ENCODE results near the gene AQP2. TPM values are rescaled to one million over a fixed set of nuclear protein-coding genes. Genes with fewer than 3 reads are reported as not detected.

Gene AQP2
- total RNA-seq, 2 experiments from 2014 or later = not detected

DNA sequence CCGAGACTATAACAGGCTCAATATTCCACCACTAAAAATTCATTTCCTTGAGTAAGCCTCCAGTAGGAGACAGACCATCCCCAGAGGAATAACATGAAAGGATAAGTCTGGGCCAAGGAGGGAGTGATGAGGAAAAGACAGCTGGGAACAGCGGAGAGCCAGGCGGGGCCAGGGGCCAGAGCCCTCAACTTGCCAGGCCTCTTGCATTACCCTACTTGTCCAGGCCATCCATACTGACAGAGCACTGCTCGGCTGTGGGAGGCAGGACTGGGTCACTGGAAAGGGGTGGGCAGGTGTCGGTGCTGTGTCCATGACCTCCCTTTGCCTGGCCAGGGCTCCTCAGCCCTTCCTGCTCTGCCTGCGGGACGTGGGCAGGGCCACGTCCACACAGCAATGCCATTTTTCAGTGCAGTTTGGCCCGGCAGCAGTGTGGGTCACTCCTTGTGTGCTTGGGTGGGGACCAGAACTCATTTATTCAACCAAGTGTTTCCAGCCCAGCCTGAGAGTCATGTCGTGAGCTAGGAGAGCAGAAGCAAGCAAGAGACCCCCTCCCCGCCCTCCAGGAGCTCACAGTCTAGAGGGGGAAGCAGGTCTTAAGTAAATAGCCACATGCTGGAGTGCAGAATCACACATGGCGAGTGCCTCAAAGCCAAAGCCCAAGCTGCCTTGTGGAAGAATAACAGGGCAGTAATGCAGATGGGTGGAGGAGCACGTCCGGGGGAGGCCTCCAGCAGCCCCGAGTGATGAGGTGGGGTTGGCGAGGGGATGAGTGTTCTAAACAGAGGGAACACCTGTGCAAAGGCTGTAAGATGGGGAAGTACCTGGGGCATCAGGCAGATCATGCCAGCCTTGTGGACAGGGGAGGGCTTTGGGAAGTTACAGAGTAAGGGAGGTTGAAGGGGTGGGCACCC, 37.9 kb upstream of the AQP2 start:
- DNase-seq = no peak
- H3K4me1 Mint-ChIP-seq (ENCODE audit: low read depth) = no peaks in the 10 kb centered on the region

GRCh38 chr12:49916129-49916919, 34.2 kb upstream of the AQP2 start:
- Mint-ChIP-seq H3K4me3 (no peak overlapping the region), H3K36me3 (ENCODE audit: low read depth) (no peaks in the 10 kb centered on the region), H3K27me3 (peaks cover 3% of the 10 kb centered on the region), H3K27ac (no peak overlapping the region), H3K4me1 (ENCODE audit: low read depth) (no peaks in the 10 kb centered on the region), H3K9me3 (no peaks in the 10 kb centered on the region)
- ChIA-PET CTCF (interaction anchor here (0.7 to 2.2 kb wide), 4 partner anchors 29 to 51 kb away, joined by 3 to 8 read pairs (median 6); no protein-coding TSS in a partner anchor), POLR2A (no interaction called here)
- intact Hi-C loops (cut with micrococcal nuclease) = no loop called here
- DNase-seq = no peak
- ATAC-seq = no peak
- TF ChIP-seq, protein P1, sequence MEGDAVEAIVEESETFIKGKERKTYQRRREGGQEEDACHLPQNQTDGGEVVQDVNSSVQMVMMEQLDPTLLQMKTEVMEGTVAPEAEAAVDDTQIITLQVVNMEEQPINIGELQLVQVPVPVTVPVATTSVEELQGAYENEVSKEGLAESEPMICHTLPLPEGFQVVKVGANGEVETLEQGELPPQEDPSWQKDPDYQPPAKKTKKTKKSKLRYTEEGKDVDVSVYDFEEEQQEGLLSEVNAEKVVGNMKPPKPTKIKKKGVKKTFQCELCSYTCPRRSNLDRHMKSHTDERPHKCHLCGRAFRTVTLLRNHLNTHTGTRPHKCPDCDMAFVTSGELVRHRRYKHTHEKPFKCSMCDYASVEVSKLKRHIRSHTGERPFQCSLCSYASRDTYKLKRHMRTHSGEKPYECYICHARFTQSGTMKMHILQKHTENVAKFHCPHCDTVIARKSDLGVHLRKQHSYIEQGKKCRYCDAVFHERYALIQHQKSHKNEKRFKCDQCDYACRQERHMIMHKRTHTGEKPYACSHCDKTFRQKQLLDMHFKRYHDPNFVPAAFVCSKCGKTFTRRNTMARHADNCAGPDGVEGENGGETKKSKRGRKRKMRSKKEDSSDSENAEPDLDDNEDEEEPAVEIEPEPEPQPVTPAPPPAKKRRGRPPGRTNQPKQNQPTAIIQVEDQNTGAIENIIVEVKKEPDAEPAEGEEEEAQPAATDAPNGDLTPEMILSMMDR (IDR thresholded peaks at IDR 0.05) = no peak

More for the DNA sequence above, 37.9 kb upstream of the AQP2 start:
- ChIA-PET POLR2A (no interaction called here), CTCF (interaction anchor here (1.1 to 1.8 kb wide), 2 partner anchors 33 to 55 kb away, joined by 3 to 7 read pairs; no protein-coding TSS in a partner anchor)
- Mint-ChIP-seq H3K27ac (no peak overlapping the region), H3K4me3 (no peak overlapping the region), H3K27me3 (peaks cover 3% of the 10 kb centered on the region), H3K9me3 (no peaks in the 10 kb centered on the region), H3K36me3 (ENCODE audit: low read depth) (no peaks in the 10 kb centered on the region)
- intact Hi-C loops (cut with micrococcal nuclease) = no loop called here
- TF ChIP-seq, protein P1 (IDR thresholded peaks at IDR 0.05) = no peak
- ATAC-seq = no peak

DNA sequence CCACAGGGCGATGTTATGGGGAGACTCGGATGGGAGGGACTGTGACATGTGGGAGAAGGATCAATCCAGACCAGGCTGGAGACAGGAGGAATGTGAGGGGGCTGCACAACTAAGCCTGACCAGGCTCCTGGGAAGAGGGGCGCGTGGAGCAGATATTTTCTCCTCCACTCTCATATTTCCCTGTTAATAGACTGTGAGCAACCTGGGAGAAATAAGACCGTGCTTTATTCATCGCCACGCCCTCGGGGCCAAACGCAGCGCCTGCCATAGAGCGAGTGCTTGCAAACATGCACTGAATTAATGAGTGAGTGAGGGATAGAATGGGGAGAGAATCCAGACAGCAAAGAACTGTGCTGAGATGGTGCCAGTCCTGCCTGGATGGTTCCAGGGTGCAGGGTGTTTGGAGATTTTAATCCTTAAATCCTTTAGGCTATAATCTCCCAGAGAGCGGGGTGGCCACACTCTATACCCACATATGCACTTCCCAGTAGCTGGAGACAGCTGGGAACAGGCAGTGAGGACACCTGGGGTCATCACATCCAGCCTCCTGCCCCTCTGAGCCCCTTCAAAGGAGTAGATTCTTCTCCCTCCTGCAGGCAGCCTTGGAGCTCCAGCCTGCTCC, 33.3 kb upstream of the AQP2 start:
- no peak for ATAC-seq
- Mint-ChIP-seq H3K4me1 (ENCODE audit: low read depth) (no peaks in the 10 kb centered on the region), H3K27me3 (peaks cover 3% of the 10 kb centered on the region), H3K9me3 (no peaks in the 10 kb centered on the region), H3K27ac (no peak overlapping the region), H3K36me3 (ENCODE audit: low read depth) (no peaks in the 10 kb centered on the region), H3K4me3 (no peak overlapping the region)
- CTCF ChIA-PET = interaction anchor here (2.2 kb wide), 1 partner anchor 28 kb away, joined by 6 read pairs; no protein-coding TSS in a partner anchor
- POLR2A ChIA-PET = no interaction called here
- TF ChIP-seq, protein P1 (IDR thresholded peaks at IDR 0.05) = no peak
- no peak for DNase-seq
- intact Hi-C loops (cut with micrococcal nuclease) = no loop called here

DNA sequence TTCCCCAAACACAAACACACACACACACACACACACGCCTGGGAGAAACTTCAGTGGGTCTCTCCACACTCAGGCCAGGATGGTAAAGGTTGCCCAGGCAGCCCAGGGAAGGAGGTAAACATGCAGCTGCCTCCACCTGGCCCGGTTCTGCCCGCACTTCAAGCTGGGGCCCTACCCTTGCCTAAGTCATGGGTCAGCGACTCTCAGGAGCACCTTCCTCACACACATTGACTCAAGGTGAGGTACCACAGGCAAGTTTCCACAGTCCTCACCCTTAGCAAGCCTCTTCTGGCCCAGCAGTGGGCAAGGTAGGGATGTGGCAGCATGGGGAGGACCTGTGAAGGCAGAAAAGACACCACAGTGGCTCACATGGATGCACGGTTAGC, 32.8 kb upstream of the AQP2 start:
- POLR2A ChIA-PET = no interaction called here
- H3K36me3 Mint-ChIP-seq (ENCODE audit: low read depth) = no peaks in the 10 kb centered on the region
- no peak overlapping the region for H3K27ac Mint-ChIP-seq
- H3K27me3 Mint-ChIP-seq = peaks cover 3% of the 10 kb centered on the region
- H3K4me1 Mint-ChIP-seq (ENCODE audit: low read depth) = no peaks in the 10 kb centered on the region
- CTCF ChIA-PET = interaction anchor here (2.2 kb wide), 1 partner anchor 28 kb away, joined by 6 read pairs; no protein-coding TSS in a partner anchor
- no peaks in the 10 kb centered on the region for H3K9me3 Mint-ChIP-seq
- intact Hi-C loops (cut with micrococcal nuclease) = no loop called here
- no peak for DNase-seq
- TF ChIP-seq, protein P1 (IDR thresholded peaks at IDR 0.05) = no peak
- no peak for ATAC-seq
- H3K4me3 Mint-ChIP-seq = no peak overlapping the region
